ENCODE data around the gene LRMDA. TPM values are rescaled to one million over a fixed set of nuclear protein-coding genes. Genes with fewer than 3 reads are reported as not detected.

The LRMDA gene
- total and polyA plus RNA-seq, 4 donors, result 12.1 to 40.8 (median 21.6) TPM

DNA sequence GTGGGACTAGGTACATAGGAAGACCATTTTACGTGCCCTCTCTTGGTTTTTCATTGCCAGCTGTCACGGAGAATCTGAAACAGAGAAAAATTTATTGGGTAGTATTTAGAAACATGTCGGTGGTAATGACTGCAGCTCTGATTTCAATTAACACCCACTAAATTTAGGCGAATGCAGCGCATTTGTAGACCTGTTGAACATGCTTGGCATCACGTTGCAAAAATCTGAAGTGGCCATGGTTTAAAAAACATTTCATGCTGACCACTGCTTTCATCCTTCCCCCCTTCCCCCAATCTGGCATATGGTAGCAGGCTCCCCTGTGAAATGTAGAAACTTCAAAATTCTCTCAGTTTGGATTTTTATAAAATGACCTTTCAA lies 34.0 kb downstream of the LRMDA start:
- TF ChIP-seq CTCF (IDR thresholded peaks at IDR 0.05; ENCODE audit: control extremely low read depth, extremely low read depth), result no peak
- H3K27me3 ChIP-seq (ENCODE audit: control insufficient read depth in 3 of 3, insufficient read depth in 3 of 3, low read length in 2 of 3), result no peaks in the 10 kb centered on the region
- H3K4me1 ChIP-seq (ENCODE audit: control insufficient read depth in 5 of 5, insufficient read depth in 5 of 5, low read length in 5 of 5), result peaks cover 4 to 35% (median 27%) of the 10 kb centered on the region in 5 donors
- H3K27ac ChIP-seq (ENCODE audit: low read depth in 1 of 2, low read length in 1 of 2), result no peak overlapping the region
- no peaks in the 10 kb centered on the region for H3K9me3 ChIP-seq (ENCODE audit: control insufficient read depth in 4 of 4, insufficient read depth in 3 of 4, low read length in 3 of 4)
- H3K9ac ChIP-seq (ENCODE audit: insufficient read depth in 1 of 2, low read length in 2 of 2), result no peak overlapping the region
- no peak overlapping the region for H3K4me3 ChIP-seq
- 89 to 91% methylated on average over 6 of the region's 6 CpGs for WGBS, 2 donors
- no peaks in the 10 kb centered on the region for H3K36me3 ChIP-seq (ENCODE audit: control insufficient read depth in 4 of 4, insufficient read depth in 4 of 4, low read length in 4 of 4)
- peak in 1 of 3 donors; percentile 37 for DNase-seq
- no peak for ATAC-seq (ENCODE audit: insufficient read depth, low FRiP score)

GRCh38 chr10:75466001-75466400 lies 34.6 kb downstream of the LRMDA start:
- no peak for TF ChIP-seq CTCF (IDR thresholded peaks at IDR 0.05; ENCODE audit: control extremely low read depth, extremely low read depth)
- 81 to 93% methylated on average over 4 of the region's 4 CpGs for WGBS, 2 donors
- H3K9ac ChIP-seq (ENCODE audit: insufficient read depth in 1 of 2, low read length in 2 of 2), result no peak overlapping the region
- DNase-seq (no peak), ATAC-seq (ENCODE audit: insufficient read depth, low FRiP score) (no peak)
- H3K4me1 ChIP-seq (ENCODE audit: control insufficient read depth in 5 of 5, insufficient read depth in 5 of 5, low read length in 5 of 5), result peaks cover 4 to 39% (median 27%) of the 10 kb centered on the region in 5 donors
- H3K27ac ChIP-seq (ENCODE audit: low read depth in 1 of 2, low read length in 1 of 2), result no peak overlapping the region
- H3K36me3 ChIP-seq (ENCODE audit: control insufficient read depth in 4 of 4, insufficient read depth in 4 of 4, low read length in 4 of 4), result no peaks in the 10 kb centered on the region
- no peaks in the 10 kb centered on the region for H3K9me3 ChIP-seq (ENCODE audit: control insufficient read depth in 4 of 4, insufficient read depth in 3 of 4, low read length in 3 of 4)
- H3K4me3 ChIP-seq, result no peak overlapping the region
- H3K27me3 ChIP-seq (ENCODE audit: control insufficient read depth in 3 of 3, insufficient read depth in 3 of 3, low read length in 2 of 3), result no peaks in the 10 kb centered on the region

- Histone ChIP-seq H3K27me3 (ENCODE audit: control insufficient read depth in 3 of 3, insufficient read depth in 3 of 3, low read length in 2 of 3) (no peaks in the 10 kb centered on the region), H3K27ac (ENCODE audit: low read depth in 1 of 2, low read length in 1 of 2) (no peak overlapping the region), H3K9me3 (ENCODE audit: control insufficient read depth in 4 of 4, insufficient read depth in 3 of 4, low read length in 3 of 4) (no peaks in the 10 kb centered on the region), H3K36me3 (ENCODE audit: control insufficient read depth in 4 of 4, insufficient read depth in 4 of 4, low read length in 4 of 4) (no peaks in the 10 kb centered on the region), H3K4me1 (ENCODE audit: control insufficient read depth in 5 of 5, insufficient read depth in 5 of 5, low read length in 5 of 5) (peaks cover 4 to 39% (median 27%) of the 10 kb centered on the region in 5 donors), H3K9ac (ENCODE audit: insufficient read depth in 1 of 2, low read length in 2 of 2) (no peak overlapping the region), H3K4me3 (no peak overlapping the region)
- WGBS, 2 donors, result 92 to 93% methylated on average over 6 of the region's 6 CpGs
- ATAC-seq (ENCODE audit: insufficient read depth, low FRiP score) (no peak), DNase-seq (no peak)
- no peak for TF ChIP-seq CTCF (IDR thresholded peaks at IDR 0.05; ENCODE audit: control extremely low read depth, extremely low read depth)
Observed at GRCh38 chr10:75466886-75467285, 35.5 kb downstream of the LRMDA start.

- H3K9me3 ChIP-seq (ENCODE audit: control insufficient read depth in 4 of 4, insufficient read depth in 3 of 4, low read length in 3 of 4), result no peaks in the 10 kb centered on the region
- no peak overlapping the region for H3K9ac ChIP-seq (ENCODE audit: insufficient read depth in 1 of 2, low read length in 2 of 2)
- peak overlapping the region in 1 of 2 donors; percentile 49 for H3K27ac ChIP-seq (ENCODE audit: low read depth in 1 of 2, low read length in 1 of 2)
- DNase-seq (no peak), ATAC-seq (ENCODE audit: insufficient read depth, low FRiP score) (no peak)
- WGBS, 2 donors, result 62 to 71% methylated on average over 7 of the region's 7 CpGs
- no peaks in the 10 kb centered on the region for H3K36me3 ChIP-seq (ENCODE audit: control insufficient read depth in 4 of 4, insufficient read depth in 4 of 4, low read length in 4 of 4)
- H3K4me1 ChIP-seq (ENCODE audit: control insufficient read depth in 5 of 5, insufficient read depth in 5 of 5, low read length in 5 of 5), result peaks cover 4 to 39% (median 27%) of the 10 kb centered on the region in 5 donors
- no peak overlapping the region for H3K4me3 ChIP-seq
- no peak for TF ChIP-seq CTCF (IDR thresholded peaks at IDR 0.05; ENCODE audit: control extremely low read depth, extremely low read depth)
- H3K27me3 ChIP-seq (ENCODE audit: control insufficient read depth in 3 of 3, insufficient read depth in 3 of 3, low read length in 2 of 3), result no peaks in the 10 kb centered on the region
Observed at GRCh38 chr10:75468612-75469005, 37.2 kb downstream of the LRMDA start.

Data from lung (tissue), 12 donors.